Fibroblast of skin of abdomen (primary cell): ENCODE results near the gene JPH3.

ENCODE experiments used
- DNase-seq: peaks from one replicate; pipeline ENCODE4 v3.0.0-alpha.2; 2013

The JPH3 gene

DNA sequence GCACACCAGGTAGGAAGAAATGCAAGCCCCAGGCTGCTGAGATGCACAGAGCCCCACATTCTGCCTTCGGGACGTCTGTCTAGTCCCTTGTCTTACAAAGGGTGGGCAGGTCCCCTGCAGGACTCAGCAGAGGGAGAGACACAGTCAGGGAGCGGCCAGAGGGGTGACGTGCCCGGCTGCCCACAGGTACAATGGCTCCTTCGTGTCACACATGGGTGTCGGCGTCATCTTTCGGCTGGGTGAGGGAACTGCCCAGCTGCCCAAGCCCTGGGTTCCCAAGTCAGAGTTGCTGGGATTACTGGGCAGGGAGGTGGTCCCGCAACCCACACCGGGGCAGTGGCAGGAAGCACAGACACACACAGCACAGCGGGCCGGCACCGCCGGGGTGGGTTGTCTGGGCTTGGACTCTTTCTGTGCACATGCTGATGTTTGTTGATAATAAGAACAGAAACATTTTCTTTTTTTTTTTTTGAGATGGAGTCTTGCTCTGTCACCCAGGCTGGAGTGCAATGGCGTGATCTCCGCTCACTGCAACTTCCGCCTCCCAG is 80.6 kb downstream of the JPH3 start:
- DNase-seq, result no peak

DNA sequence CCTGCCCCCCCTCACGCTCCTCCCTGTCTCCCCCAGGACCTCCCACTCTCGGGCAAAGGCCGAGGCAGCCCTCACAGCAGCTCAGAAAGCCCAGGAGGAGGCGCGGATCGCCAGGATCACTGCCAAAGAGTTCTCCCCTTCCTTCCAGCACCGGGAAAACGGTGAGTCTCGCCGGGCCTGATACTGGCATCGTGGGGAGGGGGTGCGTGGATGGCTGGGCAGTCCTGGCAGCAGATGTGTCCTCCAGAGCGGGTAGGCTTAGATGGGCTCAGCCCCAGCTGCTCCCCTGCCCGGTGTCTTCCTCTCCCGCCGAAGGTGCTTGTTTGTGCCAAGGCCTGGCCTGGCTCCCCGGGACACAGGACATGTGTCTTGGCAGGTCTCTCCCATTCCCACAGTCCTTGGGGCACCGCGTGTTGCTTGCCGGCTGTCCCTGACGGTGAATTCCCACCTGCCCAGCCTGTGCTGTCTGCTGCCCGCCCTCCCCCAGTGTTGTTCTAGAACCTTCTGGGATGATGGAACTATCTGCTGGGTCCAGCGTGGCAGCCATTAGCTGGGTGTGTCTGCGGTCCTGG is 81.9 kb downstream of the JPH3 start:
- no peak for DNase-seq

DNA sequence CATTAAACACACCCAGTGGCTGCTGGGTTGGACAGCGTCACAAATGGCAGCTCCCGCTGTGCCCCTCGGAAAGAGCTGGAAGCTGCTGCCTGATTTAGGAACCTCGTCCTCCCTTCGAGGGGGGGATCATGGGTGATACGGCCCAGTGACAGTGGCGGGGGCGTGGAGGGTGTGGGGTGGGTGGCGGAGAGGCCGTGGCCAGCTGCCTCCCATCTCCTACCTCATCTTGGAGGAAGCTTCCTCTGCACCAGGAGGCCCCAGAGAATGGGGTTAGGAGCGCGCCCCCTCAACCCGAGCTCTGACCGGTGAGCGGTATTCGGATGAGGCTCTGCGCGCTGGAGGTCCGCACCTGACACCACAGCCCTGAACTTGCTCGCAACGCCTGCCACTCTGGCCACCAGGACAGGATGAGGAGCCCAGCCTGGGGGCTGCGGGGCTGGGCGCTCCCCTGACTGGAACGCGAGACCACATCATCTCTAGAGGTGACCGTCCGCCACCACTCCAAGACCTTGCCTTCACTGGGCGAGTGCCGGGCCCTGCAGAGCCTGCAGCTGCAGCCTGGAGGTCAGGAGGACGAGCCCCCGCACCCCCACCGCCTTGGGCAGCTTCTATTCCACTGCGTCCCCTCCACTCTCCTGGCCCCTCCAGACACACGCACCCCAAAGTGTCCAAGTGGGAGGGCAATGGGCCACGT is 82.5 kb downstream of the JPH3 start:
- DNase-seq, result no peak

DNA sequence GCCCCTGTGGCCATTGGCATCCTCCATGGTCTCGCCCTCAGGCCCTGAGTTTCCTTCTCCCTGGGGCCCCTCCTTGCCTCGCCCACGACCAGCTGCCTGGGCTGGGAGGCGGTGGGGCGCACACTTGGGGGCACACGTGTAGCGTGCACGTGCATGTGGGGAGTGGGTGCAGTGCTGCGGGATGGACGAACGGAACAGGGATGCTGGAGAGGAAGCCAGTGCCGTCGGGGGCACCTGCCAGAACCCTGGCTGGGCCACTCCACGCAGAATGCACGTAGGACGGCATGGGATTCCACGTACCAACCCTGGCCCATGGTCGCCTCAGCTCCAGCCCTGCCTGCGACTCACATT is 83.1 kb downstream of the JPH3 start:
- DNase-seq, result no peak

DNA sequence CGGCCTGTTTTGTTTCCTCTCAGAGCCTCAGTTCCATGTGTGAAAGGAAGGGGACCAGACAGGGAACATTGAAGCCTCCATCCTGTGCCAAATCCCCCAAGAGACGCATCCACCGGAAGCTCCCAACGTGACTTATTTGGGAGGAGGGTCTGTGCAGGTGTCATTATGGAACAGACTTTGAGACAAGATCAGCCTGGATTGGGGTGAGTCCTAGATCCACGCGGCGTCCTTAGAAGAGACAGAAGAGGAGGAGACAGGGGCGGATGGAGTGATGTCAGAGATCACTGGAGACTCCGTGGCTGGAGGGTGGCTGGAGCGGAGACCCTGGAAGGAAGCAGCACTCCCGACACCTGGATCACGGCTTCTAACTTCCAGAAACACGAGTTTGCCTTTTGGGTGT is 83.5 kb downstream of the JPH3 start:
- no peak for DNase-seq

DNA sequence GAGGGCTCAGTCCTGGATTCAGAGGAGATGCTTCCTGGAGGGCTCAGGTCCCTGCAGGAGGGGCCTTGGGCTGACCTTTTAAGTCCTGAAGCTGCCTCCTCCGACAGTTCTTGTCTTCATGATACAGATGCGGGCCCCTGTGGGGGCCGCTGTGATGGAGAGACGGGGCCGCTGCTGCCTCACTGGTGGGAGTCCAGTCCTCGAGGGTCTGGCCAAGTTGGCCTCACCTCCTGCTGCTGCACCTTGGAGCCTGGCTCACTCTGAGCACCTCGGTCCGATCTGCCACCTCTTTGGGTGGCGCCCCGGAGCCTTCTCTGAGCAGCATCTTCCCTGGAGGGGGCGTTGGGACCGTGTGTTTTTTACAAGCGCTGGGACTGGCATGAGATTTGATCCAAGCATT is 84.4 kb downstream of the JPH3 start:
- DNase-seq, result no peak

DNA sequence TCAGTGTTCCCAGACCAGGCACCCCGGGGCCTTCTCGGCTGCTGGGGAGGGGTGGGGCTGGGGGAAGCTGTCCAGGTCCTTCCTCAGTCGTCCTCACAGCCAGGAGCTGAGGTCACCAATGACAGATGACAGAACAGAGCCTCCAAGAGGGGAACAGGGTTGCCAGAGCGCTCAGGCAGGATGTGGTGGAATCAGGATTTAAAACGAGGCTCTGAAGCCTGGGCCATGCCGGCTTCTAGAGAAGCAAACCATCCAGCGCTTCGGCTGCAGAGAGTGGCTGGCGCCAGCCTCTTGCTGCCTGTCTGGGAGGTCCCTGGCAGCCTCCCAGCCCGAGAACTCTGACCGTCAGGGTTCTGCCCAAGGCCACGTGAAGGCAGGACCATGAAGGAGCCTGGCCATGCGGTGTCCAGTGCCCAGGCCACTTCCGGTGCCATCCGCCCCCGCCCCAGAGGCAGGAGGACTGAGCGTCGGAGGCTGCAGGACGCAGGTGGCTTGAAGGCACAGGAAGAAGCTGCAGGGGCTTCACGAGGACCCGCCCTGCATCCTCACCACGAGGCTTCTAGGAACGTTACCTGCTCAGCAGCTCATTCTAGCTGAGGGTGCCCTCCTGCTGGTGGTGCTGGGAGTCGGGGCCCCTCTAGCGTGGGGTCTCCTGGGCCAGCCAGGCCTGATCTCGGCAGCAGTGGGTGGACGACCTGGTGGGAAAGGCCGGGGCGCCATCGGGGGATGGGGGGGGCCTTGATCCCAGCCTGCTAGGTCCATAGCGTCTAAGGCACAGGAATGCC is 85.0 kb downstream of the JPH3 start:
- no peak for DNase-seq

DNA sequence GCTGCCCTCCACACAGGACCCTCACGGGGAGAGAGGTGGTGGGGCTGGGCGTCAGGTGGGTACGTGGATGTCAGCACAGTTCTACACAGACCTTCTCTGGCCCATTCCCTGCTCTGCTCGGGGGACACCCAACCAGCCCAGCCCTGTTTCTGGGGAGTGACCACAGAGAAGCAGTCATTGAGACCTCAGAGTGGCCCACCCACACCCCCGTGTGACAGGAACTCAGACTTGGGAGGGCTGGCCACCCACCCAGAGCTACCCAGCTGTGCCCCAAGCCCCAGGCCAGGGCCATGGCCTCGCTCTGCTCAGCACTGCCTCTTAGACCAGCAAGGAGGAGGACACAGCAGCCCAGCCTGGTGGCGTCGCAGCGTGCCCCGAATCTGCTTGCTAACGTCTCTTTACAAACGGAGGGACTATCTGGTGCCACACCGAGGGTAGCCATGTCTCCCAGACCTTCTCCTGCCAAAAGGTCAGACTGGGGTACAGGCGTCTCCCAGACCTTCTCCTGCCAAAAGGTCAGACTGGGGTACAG is 85.8 kb downstream of the JPH3 start:
- DNase-seq, result no peak

DNA sequence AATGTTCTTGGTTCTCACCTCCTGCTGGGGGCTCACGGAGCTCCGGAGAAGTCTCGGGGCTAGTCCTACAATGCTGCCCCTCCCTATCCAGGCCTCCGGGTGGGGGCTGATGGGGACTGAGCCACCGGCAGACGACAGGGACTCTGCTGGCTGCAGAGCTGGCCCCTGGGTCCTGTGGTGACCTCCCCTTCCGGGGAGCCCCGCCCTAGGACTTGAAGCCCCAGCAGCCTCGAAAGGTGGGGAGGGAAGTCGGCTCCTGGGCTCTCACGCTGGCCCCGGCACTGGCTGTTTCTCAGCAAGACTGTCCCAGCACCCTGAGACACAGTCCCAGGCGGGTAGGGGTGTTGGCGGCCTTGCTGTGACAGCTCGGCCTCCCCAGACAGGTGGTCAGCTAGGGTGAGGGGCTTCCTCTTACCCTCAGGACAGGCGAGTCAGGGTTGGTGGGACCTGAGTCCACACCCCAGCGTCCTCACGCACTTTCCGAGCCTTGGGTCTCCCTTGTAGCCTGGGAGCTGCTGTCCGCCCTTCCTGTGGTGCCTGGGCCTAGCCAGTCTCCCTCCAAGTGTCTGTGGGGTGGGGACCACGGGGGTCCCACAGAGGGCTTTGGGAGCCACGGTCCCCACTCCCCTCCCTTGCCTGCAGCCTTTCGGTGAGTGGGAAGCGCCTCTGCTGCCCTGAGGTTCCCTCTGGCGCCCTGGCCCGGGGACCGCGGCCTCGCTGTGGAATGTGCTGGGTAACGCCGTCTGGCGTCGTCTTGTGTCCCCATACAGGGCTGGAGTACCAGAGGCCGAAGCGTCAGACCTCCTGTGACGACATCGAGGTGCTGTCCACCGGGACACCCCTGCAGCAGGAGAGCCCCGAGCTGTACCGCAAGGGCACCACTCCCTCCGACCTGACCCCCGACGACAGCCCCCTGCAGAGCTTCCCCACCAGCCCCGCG is 86.8 kb downstream of the JPH3 start:
- no peak for DNase-seq

DNA sequence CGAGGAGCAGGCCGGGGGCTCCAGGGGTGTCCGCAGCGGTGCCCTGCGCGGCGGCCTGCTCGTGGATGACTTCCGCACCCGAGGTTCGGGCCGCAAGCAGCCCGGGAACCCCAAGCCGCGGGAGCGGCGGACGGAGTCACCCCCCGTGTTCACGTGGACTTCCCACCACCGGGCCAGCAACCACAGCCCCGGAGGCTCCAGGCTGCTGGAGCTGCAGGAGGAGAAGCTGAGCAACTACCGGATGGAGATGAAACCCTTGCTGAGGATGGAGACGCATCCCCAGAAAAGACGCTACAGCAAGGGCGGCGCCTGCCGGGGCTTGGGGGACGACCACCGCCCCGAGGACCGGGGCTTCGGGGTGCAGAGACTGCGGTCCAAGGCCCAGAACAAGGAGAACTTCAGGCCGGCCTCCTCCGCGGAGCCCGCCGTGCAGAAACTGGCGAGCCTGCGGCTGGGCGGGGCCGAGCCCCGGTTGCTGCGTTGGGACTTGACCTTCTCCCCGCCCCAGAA is 87.7 kb downstream of the JPH3 start:
- no peak for DNase-seq

DNA sequence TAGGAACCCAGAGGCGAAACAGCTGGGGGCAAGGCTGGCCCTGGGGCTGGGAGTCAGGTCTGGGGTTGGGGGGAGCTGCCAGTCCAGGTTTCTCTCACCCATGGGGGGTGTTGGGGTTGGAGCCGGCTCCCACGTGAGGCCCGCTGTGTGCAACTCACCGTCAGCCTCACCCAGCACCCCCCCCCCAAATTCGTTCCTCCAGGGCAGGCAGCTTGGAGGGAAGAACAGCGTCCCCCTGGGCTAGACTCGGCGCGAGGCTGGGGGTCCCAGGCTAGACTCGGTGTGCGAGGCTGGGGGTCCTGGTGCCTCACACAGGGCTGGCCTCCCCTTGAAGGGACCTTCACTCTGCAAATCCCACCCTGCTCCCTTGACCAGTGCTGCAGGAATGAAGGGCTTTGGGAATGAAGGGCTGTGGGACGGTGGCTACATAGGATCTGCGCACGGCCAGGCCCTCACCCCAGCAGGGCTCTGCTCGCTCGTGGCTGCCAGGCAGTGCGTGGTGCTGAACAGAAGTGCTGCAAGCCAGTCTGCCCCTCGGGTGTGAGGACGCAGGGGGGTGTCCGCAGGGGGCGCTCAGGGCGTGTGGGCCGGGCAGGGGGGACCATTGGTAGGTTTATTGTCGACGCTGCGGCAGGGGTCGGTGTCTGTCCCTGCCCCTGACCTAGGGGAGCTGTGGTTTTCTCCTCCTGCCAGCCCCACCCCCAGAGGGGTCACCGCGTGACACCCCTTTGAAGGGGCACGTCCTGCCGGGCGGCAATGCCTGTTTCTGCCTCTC is 88.8 kb downstream of the JPH3 start:
- DNase-seq, result no peak

DNA sequence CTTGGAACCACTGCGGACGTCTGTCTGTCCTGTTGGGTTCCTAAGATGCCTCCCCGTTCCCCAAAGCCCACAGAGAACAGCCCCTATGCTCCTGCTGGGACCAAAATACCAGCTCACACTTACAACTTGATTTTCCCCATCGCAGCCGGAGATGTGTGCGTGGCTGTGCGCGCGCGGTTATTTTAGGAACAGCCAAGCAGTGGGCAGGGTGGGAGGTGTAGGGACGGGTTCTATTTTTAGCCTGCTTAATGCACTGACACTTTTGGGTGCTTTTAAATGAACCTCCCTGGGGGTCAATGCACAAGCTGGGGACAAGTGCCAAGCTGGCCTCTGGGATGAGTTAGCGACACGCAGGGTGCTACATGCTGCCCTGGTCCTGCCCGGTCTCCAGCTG is 89.4 kb downstream of the JPH3 start:
- DNase-seq, result no peak

DNA sequence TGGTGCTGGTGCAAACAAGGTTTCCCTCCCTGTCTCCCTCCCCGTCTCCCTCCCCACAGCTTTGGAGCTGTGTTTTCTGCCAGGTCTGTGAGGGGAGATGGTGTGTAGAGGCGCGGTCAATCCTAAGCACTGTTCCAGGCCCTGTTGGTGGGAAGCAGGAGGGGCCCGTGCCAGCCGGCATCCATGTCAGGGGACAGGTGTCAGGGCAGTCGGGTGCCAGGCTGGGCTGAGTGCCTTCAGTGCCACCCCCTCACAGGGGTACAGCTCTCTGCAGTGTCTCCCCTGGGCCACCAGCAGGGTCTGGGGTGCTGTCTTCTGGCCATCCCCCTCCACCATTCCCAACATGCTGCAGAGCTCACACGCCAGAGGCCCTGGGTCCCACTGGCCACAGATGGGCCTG is 89.9 kb downstream of the JPH3 start:
- DNase-seq, result no peak

DNA sequence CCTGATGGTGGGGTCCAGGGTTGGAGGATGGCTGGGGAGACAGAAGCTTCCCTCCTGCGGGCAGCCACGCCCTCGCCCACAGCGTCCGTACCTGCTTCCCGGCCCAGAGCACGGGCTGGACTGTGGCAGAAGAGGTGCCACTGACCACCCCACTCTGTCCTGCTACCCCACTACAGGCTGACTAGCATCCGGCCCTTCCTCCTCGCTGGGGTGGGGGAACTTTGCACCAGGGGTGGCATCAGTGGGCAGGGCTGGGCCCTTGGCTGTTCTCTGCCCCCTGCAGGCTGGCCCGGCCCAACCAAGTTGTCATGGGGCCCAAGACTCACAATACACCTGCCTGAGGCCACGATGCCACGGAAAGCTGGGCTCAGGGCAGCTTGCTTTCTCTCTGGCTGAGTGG is 90.4 kb downstream of the JPH3 start:
- DNase-seq, result no peak

DNA sequence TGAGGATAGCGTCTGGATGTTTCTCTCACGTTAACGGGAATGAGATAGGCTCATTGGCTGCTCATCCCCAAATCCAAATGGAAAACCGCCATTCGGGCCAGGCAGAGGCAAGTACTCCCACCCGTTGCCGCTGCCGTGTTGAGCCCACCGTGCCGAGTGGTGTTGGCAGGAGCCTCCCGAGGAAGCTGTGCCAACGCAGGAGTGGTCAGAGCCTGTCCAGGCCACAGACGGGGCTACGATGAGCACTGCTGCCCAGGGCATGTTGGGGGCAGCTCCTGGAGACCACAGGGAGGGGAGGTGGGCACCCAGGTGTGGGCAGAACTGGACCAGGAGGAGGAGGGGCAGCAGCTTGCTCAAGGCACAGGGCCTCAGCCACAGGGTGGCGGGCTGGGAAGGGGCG is 91.5 kb downstream of the JPH3 start:
- no peak for DNase-seq

DNA sequence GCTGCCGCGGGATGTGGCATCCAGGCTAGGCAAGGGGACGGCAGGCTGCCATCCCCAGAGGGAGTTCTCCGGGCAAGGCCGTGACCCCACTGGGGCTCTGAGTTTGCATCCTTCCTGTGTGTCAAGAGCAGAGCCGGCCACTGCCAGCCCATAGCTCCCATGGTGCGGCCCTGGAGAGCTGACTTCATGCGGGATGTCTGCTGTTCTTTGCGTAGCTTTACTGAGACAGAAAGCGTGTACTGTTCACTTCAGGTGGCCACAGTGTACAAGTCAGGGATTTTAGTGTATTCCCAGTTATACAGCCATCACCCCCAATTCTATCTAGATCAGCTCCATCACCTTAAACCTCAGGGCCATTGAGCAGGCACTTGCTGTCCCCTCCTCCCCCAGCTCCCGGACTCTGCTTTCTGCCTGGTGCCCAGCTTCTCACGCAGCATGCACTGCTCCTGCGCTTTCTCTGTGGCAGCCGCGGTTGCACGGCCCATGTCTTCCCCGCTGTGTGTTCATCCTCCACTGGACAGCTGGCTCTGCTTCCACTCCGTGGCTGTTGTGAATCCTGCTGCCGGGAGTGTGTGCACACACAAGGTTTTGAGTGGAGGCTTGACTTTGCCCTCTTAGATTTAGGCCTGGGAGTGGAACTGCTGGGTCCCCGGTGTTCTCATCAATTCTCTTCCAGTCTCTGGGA is 92.3 kb downstream of the JPH3 start:
- DNase-seq, result no peak

DNA sequence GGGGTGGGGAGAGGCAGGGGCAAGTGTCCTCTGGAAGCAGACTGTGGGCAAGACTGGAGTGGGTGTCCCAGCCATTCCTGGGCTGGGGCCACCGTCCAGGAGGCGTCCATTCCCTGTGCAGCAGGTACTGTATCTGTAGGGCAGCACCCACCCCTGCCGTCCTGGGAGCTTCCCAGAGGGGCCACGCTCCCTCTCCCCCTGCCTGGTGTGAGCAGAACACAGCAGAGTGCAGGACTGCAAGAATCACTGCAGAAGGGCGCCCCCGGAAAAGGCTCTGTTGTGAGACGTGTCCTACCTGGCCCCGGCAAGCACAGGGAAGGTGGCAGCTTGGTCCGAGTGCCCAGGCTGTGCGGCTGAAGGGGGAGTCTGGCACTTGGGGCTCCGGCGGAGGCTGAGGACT is 93.2 kb downstream of the JPH3 start:
- DNase-seq, result no peak

DNA sequence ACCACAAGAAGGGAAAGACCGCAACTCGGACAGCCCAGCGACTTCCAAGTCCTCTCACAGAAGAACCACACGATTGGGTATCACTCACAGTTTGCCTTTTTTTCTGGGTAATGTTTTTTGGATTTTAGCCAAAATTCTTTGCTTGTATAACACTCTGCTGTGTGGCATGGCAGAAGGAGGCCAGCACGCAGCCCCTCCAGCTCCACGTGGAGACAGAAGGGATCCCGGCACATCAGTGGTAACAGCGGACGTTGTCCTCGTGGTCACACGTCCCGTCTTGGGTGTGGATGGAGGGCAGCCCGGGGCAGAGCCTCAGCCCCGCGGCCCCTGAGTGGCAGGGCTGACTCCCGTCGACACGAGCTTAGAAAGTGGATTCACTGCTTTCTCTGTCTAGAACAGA is 94.4 kb downstream of the JPH3 start:
- no peak for DNase-seq

DNA sequence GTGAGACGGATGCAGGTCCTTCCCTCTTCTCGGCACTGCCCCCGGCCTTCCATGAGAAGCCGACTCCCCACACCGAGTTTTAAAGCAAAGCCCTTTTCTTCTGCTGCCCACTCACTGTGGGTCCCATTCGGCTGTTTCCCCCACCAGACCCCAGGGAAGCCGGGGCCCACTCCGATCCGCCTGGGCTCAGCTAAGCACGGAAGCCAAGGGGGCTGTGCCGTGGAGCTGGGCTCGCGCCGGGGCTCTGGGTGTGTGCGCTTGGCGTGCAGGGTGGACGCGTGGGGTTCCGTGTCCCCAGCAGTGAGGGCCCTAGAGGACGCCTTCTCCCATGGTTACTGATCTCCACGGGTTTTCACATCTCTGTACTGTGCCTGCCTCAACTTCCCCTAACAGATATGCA is 94.9 kb downstream of the JPH3 start:
- no peak for DNase-seq

DNA sequence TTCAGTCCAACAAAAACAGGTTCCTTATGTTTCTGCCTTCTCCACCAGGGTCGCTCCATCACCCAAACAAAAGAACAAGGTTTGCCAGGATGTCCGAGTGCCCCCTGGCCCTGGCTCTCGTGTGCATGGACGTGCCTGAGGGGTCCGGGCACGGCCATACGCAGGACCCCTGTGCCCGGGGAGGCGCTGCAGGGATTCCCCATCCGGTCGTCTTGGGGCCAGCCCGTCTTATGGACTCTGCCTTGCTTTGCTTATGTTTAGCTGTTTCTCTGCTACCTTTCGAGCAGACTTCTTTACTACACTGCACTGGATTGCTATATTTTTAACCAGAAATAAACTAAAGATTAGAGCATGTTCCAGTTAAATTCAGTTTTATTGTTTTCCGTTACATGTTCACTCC is 95.5 kb downstream of the JPH3 start:
- no peak for DNase-seq

DNA sequence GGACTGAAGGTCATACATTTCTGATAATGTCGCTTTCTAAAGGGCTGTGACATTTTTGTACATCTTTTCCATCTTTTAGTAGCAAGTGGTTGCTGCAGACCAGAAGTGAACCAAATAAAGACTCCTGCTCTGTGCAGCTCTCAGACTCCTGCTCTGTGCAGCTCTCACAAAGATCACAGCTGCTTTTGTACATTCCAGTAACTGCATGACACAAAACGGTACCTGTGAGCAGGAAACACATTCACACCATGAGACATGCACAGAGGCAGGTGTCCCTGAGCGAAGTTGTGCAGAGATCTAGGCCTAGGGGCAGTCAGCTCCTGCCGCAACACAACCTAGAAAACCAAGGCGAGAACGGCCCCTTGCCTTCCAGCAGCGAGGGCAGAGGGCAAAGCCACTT is 95.9 kb downstream of the JPH3 start:
- DNase-seq, result no peak
